Medulla oblongata (tissue), 1 donor: ENCODE data around the gene GLDN.

ENCODE experiments used
- DNase-seq: peaks from one replicate; pipeline ENCODE4 v3.0.0-alpha.2; 2015; ENCODE audit errors: extremely low spot score

The GLDN gene

DNA sequence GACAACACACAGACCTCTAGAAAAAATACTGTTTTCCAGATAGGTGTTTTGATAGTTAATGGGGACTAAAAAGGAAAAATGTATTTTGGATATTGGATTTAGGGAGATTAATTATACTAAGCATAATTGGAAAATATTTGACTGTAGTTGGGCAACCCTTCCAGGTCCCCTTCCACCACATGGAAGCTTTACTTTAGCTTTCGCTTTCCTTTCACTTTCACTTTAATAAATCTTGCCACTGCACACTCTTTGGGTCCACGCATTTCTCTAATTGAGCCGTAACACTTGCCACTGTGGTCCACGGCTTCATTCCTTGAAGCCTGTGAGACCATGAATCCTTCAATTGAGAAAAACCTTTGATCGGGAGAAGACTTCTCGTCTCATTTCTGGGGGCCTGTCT lies 15.5 kb downstream of the GLDN start:
- no peak for DNase-seq

DNA sequence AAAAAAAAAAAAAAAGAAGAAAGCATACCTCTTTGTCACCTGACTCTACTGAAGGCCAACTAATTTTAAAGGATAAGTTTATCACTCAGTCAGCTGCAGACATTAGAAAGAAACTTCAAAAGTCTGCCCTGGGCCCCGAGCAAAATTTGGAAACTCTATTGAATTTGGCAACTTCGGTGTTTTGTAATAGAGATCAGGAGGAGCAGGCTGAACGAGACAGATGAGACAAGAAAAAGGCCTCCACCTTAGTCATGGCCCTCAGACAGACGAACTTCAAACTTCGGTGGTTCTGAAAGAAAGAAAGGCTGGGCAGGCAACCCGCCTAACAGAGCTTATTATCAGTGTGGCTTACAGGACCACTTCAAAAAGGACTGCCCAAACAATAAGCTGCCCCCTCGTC lies 18.5 kb downstream of the GLDN start:
- no peak for DNase-seq

DNA sequence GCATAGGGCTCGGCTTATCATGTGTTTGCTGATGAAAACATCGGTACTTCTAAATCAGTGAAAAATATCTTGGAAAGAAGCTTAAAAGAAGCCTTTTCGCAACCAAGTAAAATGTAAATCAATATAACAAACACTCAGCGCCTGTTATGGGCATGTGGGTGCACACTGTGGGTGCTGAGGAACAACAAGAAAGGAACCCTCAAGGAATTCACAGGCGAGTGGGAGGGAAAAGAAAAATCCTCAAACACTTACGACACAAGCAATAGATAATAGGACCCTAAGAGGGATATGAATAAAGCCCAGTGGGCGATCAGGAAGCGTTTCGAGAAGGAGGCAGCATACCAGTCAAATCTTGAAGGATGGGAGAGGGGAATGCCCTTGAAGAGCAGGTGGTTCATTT lies 21.9 kb downstream of the GLDN start:
- DNase-seq = no peak

DNA sequence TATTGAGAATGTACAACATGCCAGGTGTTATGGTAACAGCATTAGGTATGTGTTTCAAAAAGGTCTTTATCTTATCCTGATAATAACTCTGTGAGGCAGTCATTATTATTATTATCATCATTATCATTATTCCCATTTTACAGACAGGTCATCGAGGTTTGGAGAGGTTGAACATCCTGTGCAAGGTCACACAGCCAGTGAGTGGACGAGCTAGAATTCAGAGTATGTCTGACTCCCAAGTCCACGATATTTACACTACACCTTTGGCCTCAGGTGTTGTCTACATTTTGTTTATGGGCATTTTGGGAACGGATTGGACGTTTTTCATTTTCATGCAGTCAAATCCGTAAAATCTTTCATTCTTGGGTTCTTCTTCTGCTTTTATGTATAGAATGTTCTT lies 24.0 kb downstream of the GLDN start:
- DNase-seq = no peak

DNA sequence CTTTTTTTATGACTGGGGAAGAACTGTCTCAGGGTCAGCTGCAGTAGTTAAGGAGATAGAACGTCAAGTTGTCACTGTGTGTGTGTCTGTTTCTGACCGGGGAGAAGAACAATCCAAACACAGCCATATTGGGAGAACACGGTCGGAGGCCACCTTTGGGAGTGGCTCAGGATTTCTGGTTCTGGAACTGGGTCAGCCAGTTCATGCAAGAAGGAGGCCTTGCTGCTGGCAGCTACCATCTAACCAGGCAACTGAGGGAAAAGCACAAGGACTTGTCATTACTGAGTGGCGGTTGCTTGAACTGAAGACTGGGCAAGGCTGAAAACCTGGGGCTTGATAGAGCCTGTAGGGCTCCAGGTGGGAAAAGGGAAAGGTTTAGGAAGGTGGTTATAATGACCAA lies 24.6 kb downstream of the GLDN start:
- no peak for DNase-seq

DNA sequence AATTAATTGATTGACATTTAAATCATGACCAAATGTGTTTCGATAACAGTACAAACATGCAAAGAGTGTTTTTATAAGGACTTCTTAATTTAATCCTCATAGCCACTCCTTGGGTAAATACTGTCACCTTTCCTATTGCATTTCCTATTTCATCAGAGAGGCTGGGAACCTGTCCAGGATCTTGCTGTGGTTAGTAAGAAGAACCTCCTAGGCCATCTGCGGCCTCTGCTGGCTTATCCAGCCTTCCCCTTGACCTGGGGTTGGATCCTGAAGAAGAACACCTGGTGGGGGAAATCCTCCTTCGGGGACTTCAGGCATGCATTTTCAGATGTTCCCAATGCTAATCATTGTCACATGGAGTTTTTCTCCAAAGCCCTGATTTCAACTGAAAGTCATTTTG lies 25.5 kb downstream of the GLDN start:
- no peak for DNase-seq

DNA sequence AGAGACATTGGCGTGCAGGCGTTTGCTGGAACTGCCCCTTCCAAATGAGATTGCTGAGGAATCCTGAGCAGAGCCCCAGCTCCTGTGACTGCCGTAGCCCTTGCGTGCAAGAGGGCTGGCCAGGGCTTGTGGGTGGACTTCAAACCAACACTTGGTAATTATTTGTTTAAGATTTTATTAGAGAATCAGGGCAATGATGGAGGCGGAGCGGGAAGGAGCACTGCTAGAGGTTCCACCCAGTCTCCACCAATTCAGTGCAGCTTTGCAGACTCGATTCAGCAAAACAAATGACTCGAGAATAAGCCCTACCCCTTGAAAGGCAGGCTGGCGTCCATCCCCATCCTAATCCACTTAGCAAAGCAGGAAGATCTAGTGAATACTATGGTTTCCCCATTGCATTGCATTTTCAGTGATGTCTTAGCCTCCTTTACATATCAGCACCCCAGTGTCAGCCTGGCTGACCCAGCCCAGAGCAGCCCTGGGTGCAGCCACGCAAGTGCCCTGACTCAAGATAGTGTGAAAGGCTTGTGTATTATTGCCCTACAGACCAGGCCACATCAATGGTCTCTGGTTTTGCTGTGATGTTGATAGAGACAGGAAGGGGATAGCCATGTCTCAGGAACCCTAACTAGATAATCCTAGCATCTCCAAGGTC lies 26.0 kb downstream of the GLDN start:
- no peak for DNase-seq

DNA sequence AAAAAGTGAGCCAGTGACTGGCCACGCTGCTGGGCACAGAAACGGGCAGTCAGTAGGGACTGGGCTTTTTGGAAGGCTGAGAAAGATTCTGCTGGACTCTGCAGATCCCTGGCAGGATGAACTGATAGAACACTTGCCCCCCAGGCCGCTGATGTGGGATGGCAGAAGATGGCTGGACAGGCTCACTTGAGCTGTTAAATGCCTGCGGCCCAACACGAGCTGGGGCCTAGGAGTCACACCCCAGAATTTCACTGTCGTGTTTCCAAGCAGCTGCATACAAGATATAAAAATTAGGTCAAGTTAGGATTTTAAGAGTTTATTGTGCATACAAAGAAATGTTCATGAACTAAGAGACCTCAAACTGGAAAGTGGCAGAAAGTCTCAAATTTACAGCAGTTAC lies 26.9 kb downstream of the GLDN start:
- no peak for DNase-seq

DNA sequence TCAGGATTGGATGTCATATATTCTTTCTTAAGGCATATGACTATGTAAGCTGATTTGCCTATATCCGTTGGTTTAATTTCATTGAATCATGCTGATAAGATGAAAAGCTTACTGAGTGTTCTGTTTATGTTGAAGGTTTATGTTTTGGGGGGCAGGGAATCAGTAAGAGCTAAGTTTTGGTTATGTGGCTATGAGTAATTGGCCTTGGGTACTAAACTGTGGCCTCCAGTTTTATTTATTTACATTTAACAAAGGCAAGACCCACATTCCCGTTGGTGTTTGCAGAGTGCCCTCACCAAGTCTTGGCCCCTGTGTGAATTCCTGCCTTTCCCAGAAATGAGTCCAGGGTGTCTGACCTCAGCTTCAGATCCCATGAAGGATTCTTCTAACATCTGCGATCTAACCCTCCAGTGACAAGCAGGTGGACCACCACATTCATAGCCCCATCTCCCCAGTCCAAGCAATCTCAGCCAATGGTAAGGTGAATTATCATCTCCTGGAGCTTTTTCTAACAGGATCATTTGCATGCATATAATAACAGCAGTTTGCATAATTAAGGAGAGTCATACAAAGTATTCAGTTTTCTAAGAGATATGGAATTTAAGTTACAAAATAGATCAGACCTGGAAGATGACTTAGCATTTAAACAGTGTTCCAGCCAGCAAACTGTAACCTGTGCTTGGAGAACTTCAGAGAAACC lies 27.4 kb downstream of the GLDN start:
- no peak for DNase-seq

DNA sequence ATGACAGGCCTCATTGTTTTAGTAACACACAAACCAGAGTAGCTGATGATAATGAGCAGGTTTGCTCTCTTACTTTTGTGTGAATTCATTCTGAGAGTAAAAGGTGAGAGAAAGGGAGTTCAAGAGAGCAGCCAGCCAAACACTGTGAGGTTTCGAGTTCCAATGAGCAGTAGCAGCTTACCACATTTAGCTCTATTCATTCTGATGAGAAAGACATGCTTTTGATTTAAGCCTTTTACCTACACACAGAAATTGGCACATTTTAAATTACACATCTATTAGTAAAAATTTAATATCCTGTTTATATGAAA lies 28.0 kb downstream of the GLDN start:
- DNase-seq = no peak

DNA sequence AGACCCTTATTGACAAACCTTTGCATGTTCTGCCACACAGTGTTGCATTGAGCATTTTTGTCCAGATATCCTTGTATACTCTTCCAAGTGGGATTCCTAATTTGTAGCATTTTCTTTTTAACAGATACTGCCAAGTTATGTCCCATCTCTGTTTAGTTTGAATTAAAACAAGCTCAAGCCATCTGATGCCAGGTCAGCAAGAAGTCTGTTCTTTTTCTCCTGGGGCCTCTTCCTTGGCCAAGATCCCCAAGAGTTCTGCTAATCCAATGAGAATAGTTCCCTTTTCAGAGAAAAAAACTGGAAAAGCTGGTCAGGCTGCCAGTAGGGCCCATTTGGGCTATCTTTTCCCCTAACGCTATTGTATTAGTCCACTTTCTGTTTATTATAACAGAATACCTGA lies 29.8 kb downstream of the GLDN start:
- no peak for DNase-seq

DNA sequence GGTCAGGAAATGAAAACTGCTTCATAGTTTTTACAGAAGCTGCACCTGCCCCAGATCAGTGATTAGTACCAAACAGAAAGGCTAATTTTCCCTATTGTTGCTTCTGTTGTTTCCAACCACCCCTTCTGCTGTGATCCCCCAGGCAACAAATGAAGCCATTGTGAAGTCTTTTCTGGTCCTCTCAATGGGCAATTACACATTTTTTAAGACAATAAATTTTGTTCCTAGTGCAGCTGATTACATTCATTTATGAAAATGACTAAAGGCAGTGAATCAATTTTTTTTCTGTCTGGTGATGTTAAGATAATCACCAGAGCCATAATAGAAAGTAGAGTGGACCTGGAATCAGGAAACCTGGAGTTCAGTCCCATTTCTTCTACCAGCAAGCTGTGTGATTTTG lies 32.7 kb downstream of the GLDN start:
- DNase-seq = no peak

DNA sequence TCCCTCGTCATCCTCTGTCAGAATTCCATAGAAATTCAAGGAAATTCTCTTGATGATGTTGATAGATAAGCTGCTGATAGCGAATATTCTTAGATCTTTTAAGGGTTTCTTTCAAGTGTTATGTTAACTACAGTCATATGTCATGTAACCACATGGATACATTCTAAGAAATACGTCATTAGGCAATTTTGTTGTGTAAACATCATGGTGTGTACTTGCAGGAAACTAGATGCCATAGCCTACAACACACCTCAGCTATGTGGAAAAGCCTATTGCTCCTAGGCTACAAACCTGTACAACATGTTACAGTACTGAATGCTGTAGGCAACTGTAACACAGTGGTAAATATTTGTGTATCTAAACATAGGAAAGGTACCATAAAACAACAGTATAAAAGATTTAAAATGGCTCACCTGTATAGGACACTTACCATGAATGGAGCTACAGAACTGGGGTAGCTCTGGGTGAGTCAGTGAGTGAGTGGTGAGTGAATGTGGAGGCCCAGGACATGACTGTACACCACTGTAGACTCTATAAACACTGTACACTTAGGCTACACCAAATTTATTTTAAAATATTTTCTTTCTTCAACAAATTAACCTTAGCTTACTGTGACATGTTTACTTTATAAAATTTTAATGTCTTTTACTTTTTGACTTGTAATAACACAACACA lies 34.6 kb downstream of the GLDN start:
- no peak for DNase-seq

DNA sequence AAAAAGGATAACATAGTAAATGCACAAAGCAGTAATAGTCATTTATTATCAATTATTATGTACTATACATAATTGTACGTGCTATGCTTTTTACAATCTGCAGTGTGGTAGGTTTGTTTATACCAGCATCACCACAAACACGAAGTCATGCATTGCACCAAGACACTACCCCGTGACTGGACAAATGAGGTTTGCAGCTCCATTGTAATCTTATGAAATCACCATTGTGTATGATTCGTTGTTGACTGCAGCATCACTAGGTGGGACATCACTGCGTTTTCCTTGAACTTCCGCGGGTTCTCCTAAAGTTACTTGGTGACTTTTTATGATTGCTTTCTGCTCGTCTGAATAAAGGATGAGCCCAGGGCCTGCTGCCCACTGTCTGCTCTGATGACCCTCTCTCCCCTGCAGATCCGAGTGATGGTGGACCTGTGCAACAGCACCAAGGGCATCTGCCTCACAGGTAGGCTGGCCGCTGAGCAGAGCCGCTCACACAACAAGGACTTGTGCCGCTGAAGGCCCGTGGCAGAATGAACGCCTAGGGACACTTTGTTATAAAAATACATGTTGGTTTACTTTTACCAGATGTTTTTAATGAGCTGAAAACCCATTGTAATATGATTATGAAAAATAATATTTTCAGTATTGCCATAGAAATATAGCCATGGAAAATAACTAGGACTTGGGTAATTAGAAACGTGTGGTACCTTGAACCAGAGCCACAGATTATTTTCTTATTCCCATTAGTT lies 35.8 kb downstream of the GLDN start:
- peak; percentile 79 for DNase-seq

DNA sequence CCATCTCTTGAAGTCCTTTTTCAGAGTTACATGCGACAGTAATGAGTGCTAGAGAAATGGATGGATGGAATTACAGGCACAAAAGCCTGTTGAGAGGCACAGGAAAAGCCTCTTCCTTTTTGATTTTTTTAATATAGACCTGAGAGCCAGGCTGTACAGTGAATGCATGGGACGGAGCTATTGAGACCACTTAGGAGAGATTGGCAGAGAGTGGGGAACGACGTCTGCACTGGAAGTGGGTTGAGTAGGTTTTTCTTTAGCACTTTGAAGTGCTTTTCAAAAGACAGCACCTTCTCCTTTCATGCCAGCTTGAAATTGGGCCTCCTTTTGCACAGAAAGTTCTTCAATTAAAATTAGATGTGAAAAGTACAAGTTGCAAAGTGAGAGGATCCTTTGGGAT lies 37.0 kb downstream of the GLDN start:
- no peak for DNase-seq

DNA sequence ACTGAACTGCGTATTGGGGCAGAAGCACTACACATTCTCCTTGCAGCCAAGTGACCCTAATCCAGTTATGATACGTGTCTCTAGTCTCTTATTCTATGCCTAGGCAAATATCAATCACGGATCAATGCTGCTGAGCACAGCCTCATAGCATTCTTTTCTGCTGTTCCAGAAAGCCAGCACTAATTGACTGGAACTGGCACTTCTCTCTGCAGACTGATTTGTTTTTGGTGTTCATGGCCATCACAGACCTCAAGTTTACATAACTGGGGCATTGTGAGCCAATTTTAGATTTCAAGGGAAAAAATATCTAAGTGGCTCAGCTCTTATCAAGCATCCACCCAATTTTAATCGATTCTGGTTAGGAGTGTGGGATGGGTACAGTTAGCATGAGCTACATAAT lies 37.9 kb downstream of the GLDN start:
- no peak for DNase-seq

DNA sequence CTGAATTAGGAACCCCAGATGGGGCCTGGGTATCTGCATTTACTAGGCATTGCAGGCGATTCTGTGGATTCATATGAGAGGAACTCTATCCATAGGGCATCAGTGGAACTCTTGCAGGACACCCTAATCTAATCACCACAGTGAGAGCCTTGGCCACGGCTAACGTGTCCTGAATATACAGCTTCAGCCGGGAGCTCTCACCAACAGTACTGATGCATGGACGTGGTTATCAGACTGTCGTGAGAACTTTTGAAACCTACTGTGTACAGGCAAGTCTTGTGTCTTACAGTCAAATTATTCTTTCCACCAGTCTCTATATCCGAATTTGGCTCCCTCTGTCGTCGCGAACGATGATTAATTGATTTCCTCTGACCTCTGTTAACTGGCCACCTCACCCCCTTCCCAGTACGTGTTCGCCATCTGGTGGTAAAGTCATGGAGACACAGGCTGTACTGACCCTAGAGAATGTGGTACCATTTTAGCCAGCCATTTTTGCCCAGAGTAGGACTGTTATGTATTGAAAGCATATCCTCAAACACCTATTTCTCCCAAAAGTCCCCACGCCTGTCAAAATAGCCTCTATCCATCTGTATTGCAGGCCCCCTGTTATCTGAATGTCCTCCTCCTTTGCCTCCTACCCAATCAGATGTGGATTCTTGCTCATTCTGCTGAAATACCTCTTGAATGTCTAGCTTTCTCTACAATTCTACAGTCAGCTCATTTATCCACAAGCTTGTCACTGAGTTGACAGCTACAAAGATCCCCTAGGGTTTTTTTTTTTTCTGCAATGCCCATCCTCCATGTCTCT lies 39.7 kb downstream of the GLDN start:
- DNase-seq = peak; percentile 93

DNA sequence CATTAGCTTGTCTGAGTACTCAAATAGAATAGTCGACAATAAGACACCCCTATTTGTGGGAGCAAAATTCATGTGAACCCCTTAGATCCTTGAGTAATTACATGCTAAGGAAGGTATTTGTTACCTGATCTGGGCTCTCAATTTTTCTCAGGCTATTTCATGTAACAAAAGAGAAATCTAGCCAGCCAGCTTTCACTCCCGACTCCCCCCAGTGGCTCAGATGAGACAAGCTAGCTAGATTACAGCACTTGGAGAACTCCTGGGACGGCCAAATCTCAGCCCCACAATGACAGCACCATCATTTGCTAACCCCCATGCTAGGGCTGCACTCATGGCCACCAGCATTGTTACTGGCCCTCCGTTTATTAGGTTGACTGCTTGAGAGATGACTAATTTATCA lies 41.3 kb downstream of the GLDN start:
- peak; percentile 59 for DNase-seq

DNA sequence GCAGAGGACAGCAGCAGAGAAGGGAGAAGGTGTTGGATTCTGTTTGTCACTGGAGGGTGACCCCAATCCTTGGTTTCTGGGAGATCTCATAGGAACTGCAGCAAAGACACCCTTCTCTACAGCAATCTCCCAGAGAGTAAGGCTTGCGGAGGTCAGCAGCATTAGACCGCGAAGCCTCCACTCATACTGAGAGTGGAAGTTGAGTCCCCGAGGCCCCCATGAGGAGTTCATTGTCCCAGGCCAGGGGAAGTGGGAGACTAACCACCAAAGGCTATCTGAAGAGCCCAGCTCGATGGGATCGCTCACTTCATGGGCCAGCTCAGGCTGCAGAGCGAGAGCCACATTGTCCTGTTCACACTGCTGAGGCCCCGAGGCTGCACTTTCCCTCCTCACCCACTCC lies 44.6 kb downstream of the GLDN start:
- peak; percentile 62 for DNase-seq

DNA sequence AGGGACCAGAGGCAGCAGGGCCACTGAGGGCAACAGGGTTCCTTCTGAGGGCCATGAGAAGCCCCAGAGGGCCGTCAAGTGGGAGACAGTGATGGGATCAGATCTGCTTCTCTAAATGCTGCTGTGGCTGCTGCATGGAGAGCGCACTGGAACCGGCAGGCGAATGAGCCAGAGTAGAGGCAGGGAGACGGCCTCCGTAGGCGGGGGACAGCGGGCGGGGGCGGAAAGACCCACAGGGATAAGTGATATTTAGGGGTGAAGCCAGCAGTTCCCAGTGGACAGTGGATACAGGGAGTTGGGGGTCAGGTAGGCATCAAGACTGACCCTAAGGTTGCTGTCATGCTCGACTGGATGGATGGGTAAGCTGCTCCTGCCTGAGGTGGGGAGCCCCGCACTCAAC lies 45.0 kb downstream of the GLDN start:
- no peak for DNase-seq

DNA sequence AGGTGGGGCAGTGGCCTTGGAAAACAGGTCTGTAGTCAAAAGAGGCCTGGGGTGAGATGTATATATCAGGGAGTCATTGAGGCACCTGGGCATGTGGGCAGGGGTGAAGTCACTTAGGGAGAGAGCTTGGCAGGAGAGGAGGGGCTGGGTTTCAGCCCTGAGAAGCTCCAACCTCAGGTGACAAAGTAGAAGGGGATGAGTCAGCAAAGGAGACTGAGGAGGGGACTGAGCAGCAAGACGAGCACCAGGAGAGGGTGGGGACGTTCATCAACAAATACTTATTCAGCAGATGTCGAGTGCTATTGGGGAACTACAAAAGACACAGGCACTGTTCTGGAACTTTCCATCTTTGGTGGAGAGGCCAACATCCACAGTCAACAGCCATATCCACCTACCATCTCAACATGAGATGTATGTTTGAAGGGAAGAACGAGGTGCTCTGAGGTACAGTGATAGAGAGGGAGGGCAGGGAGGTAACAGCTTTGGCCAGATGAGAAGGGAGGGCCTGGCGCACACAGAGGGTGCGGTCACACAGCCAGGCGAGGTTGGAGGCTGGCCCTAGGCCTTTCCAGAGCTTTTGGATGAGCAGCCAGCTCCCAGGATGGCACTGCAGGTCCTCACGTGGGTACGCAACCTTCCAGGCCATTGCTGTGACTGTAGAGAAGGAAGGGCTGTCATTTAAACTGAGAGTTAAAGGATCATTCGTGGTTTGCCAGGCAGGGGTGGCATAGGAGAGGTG lies 45.7 kb downstream of the GLDN start:
- DNase-seq = no peak
